Activated CD4-positive, alpha-beta T cell treated with anti-CD3 and anti-CD28 coated beads, Interleukin-2, amount 10 ng/mL, durations not matched to agents 7 days and 5 days (primary cell): ENCODE measurements around the gene HOXC4. TPM values are rescaled to one million over a fixed set of nuclear protein-coding genes. Genes with fewer than 3 reads are reported as not detected.

ENCODE experiments used
- CTCF ChIA-PET: fragments of 350-600 bp; sonication (Branson Sonifier 250); formaldehyde crosslinking; loops from one replicate; lab custom pipeline; 2021; ENCODE audit warnings: antibody characterized with exemption; lab: Charles Lee
- POLR2A ChIA-PET: fragments of 350-600 bp; sonication (Branson Sonifier 250); formaldehyde crosslinking; loops from one replicate; lab custom pipeline; 2021; ENCODE audit warnings: antibody characterized with exemption; lab: Charles Lee
- DNase-seq: peaks from one replicate; pipeline ENCODE4 v3.0.0-alpha.2; 2020
- H3K27ac Mint-ChIP-seq: one replicate; pipeline ENCODE4 v1.8.0; 2021; ENCODE audit warnings: mild to moderate bottlenecking, moderate library complexity, mixed read lengths
- H3K27me3 Mint-ChIP-seq: one replicate; pipeline ENCODE4 v1.8.0; 2021; ENCODE audit warnings: mixed read lengths
- H3K36me3 Mint-ChIP-seq: one replicate; pipeline ENCODE4 v1.8.0; 2021; ENCODE audit warnings: low read depth, mixed read lengths
- H3K4me1 Mint-ChIP-seq: one replicate; pipeline ENCODE4 v1.8.0; 2021; ENCODE audit warnings: mixed read lengths
- H3K4me3 Mint-ChIP-seq: one replicate; pipeline ENCODE4 v1.8.0; 2021; ENCODE audit warnings: mild to moderate bottlenecking, moderate library complexity, mixed read lengths
- H3K9me3 Mint-ChIP-seq: one replicate; pipeline ENCODE4 v1.8.0; 2021; ENCODE audit warnings: mixed read lengths
- total RNA-seq, 2 experiments: library from RNA; stranded (reverse); gene quantifications; one replicate each; pipeline ENCODE4 v1.2.3, GENCODE V29; 2021

Gene HOXC4
- total RNA-seq, 2 experiments from 2014 or later = not detected

DNA sequence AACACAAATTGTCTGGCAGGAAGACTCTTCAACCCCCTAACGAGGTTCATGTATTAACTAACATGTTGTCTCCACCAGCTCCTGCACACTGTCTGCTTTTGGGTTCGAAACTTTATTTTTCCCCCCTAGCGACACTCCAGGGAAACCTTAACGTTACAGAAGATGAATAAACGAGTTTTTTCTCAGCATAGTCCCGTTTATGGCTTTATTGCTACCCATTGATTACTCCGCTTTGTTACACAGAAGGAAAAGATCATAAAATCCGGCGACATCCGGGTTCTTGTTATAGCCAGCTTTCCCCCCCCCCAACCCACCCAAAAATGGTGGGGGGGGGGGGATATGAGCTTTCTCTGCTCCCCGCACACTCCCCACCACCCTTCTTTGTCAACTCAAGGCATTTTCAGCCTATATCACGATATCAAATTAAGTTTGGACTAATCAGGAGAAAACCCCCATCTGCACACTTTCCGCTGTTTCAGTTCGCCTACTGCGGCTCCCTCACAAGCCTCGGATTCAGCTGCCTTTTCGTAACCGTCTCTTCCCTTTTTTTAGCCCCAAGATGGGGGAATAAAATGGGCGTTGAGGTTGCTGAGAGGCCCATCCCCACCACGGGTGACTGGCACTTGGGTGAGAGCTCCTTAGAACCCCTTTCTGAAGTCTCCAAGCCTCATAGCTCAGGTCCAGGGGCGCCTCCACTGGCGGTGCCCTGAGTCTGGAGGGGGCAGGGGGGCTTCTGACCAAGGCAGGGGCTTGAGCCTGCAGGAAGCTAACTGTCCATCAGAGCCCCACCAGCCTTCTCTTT lies 26.8 kb upstream of the HOXC4 start:
- H3K27ac Mint-ChIP-seq = no peak overlapping the region
- H3K9me3 Mint-ChIP-seq = no peaks in the 10 kb centered on the region
- peaks cover 20% of the 10 kb centered on the region for H3K4me1 Mint-ChIP-seq
- no peak for DNase-seq
- POLR2A ChIA-PET = no interaction called here
- peaks cover 87% of the 10 kb centered on the region for H3K27me3 Mint-ChIP-seq
- CTCF ChIA-PET = interaction anchor here (0.6 to 2.3 kb wide), 7 partner anchors 9 to 181 kb away, joined by 3 to 8 read pairs (median 3); no protein-coding TSS in a partner anchor
- H3K4me3 Mint-ChIP-seq = no peak overlapping the region
- H3K36me3 Mint-ChIP-seq = no peaks in the 10 kb centered on the region

- ChIA-PET POLR2A (no interaction called here), CTCF (interaction anchor here (1.1 to 2.3 kb wide), 4 partner anchors 11 to 174 kb away, joined by 3 to 8 read pairs (median 3); no protein-coding TSS in a partner anchor)
- Mint-ChIP-seq H3K4me3 (no peak overlapping the region), H3K4me1 (peaks cover 20% of the 10 kb centered on the region), H3K36me3 (no peaks in the 10 kb centered on the region), H3K9me3 (no peaks in the 10 kb centered on the region), H3K27me3 (peaks cover 87% of the 10 kb centered on the region), H3K27ac (no peak overlapping the region)
- no peak for DNase-seq
Observed at GRCh38 chr12:54027442-54027786, 26.2 kb upstream of the HOXC4 start.

DNA sequence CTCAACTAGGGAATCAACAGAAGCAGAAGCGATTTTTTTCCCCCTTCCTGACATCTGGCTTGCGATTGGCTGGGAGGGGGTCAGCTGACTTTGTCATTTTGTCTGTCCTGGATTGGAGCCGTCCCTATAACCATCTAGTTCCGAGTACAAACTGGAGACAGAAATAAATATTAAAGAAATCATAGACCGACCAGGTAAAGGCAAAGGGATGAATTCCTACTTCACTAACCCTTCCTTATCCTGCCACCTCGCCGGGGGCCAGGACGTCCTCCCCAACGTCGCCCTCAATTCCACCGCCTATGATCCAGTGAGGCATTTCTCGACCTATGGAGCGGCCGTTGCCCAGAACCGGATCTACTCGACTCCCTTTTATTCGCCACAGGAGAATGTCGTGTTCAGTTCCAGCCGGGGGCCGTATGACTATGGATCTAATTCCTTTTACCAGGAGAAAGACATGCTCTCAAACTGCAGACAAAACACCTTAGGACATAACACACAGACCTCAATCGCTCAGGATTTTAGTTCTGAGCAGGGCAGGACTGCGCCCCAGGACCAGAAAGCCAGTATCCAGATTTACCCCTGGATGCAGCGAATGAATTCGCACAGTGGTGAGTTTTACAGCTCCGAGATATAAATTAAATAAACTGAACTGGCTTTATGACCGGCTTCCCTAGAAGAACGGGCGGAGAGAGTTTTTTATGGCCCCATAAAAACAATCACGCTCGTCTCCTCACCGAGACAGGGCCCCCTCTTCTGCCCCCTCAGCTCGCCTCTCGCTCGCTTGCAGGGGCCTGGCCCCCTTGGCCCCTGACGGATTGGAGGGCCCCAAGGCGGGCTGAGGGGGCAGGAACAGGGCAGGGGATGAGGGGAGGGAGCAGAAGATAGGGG lies 25.1 kb upstream of the HOXC4 start, which contains the start of gene HOXC6:
TSS of gene HOXC6 (plus strand) at position 127 of the 888 bp plus-strand sequence. CDS start at position 209, 82 bp downstream.
- H3K9me3 Mint-ChIP-seq = no peaks in the 10 kb centered on the region
- no peaks in the 10 kb centered on the region for H3K36me3 Mint-ChIP-seq
- no peak for DNase-seq
- peaks cover 27% of the 10 kb centered on the region for H3K4me1 Mint-ChIP-seq
- ChIA-PET CTCF (interaction anchor here (1.1 to 2.3 kb wide), 5 partner anchors 16 to 172 kb away, joined by 3 to 8 read pairs (median 4); partner anchors contain the start of gene SMUG1), POLR2A (no interaction called here)
- peaks cover 87% of the 10 kb centered on the region for H3K27me3 Mint-ChIP-seq
- H3K27ac Mint-ChIP-seq = no peak within 1 kb of the TSS
- no peak within 1 kb of the TSS for H3K4me3 Mint-ChIP-seq

- no peaks in the 10 kb centered on the region for H3K9me3 Mint-ChIP-seq
- no peak overlapping the region for H3K27ac Mint-ChIP-seq
- no peak for DNase-seq
- H3K27me3 Mint-ChIP-seq = peaks cover 84% of the 10 kb centered on the region
- CTCF ChIA-PET = interaction anchor here (1.1 to 3.2 kb wide), 6 partner anchors 15 to 177 kb away, joined by 3 to 16 read pairs (median 4); partner anchors contain the start of gene SMUG1
- POLR2A ChIA-PET = no interaction called here
- H3K36me3 Mint-ChIP-seq = no peaks in the 10 kb centered on the region
- peaks cover 32% of the 10 kb centered on the region for H3K4me1 Mint-ChIP-seq
- H3K4me3 Mint-ChIP-seq = no peak overlapping the region
Observed at GRCh38 chr12:54029529-54030441, 23.9 kb upstream of the HOXC4 start.

GRCh38 chr12:54030442-54030801 lies 23.2 kb upstream of the HOXC4 start:
- CTCF ChIA-PET = interaction anchor here (1.0 to 3.2 kb wide), 6 partner anchors 24 to 186 kb away, joined by 3 to 29 read pairs (median 20); partner anchors contain the start of gene HOXC4
- Mint-ChIP-seq H3K36me3 (no peaks in the 10 kb centered on the region), H3K4me3 (no peak overlapping the region), H3K27ac (no peak overlapping the region), H3K9me3 (no peaks in the 10 kb centered on the region), H3K27me3 (peaks cover 85% of the 10 kb centered on the region), H3K4me1 (peaks cover 35% of the 10 kb centered on the region)
- no peak for DNase-seq
- POLR2A ChIA-PET = no interaction called here

- H3K4me1 Mint-ChIP-seq = peaks cover 32% of the 10 kb centered on the region
- DNase-seq = no peak
- no peaks in the 10 kb centered on the region for H3K36me3 Mint-ChIP-seq
- peaks cover 85% of the 10 kb centered on the region for H3K27me3 Mint-ChIP-seq
- H3K27ac Mint-ChIP-seq = no peak overlapping the region
- POLR2A ChIA-PET = interaction anchor here (0.7 kb wide), 1 partner anchor 164 kb away, joined by 3 read pairs; no protein-coding TSS in a partner anchor
- H3K9me3 Mint-ChIP-seq = no peaks in the 10 kb centered on the region
- CTCF ChIA-PET = interaction anchor here (0.6 to 3.2 kb wide), 8 partner anchors 23 to 232 kb away, joined by 3 to 29 read pairs (median 10); partner anchors contain the start of gene HOXC4
- no peak overlapping the region for H3K4me3 Mint-ChIP-seq
Observed at GRCh38 chr12:54030889-54031471, 22.7 kb upstream of the HOXC4 start.

GRCh38 chr12:54031480-54031879 lies 22.2 kb upstream of the HOXC4 start:
- peaks cover 86% of the 10 kb centered on the region for H3K27me3 Mint-ChIP-seq
- H3K4me3 Mint-ChIP-seq = no peak overlapping the region
- no peaks in the 10 kb centered on the region for H3K9me3 Mint-ChIP-seq
- H3K27ac Mint-ChIP-seq = no peak overlapping the region
- ChIA-PET CTCF (interaction anchor here (0.6 to 3.2 kb wide), 17 partner anchors 8 to 232 kb away, joined by 3 to 29 read pairs (median 4); partner anchors contain the start of gene HOXC4), POLR2A (interaction anchor here (0.7 to 1.4 kb wide), 2 partner anchors 160 to 163 kb away, joined by 3 to 7 read pairs; no protein-coding TSS in a partner anchor)
- H3K4me1 Mint-ChIP-seq = peaks cover 32% of the 10 kb centered on the region
- DNase-seq = no peak
- H3K36me3 Mint-ChIP-seq = no peaks in the 10 kb centered on the region

DNA sequence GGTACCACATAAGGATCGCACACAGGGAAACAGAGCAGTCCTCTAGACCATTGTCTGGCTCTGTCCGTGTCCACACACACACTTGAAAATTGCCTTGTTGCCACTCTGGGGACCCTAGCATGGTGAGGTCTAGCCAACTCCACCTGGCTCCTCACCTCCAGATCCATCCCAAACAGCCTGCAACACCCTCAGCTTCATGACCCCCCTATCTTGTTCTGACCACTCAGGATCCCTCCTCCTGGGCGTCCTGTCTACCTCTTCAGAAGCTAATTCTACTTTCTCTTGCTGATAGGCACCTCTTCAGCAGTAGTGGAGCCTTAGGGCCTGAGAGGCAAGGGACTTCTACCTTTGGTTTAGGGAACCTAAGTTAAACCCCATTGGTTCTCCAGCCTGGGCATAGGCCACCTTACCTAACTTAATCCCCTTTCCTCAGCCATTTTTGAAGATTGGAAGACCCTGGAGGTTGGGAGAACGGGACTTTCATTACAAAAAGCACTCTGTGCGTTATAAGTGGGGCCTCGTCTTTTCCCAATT lies 21.5 kb upstream of the HOXC4 start:
- peak overlapping the region; percentile 28 for H3K27ac Mint-ChIP-seq
- H3K4me3 Mint-ChIP-seq = no peak overlapping the region
- POLR2A ChIA-PET = interaction anchor here (1.4 kb wide), 1 partner anchor 159 kb away, joined by 7 read pairs; no protein-coding TSS in a partner anchor
- H3K9me3 Mint-ChIP-seq = no peaks in the 10 kb centered on the region
- peaks cover 86% of the 10 kb centered on the region for H3K27me3 Mint-ChIP-seq
- DNase-seq = no peak
- CTCF ChIA-PET = interaction anchor here (0.6 to 3.2 kb wide), 36 partner anchors 8 to 530 kb away, joined by 3 to 29 read pairs (median 5); partner anchors contain the start of genes HOXC12, HOXC4, HOXC8 and SMUG1
- H3K4me1 Mint-ChIP-seq = peaks cover 27% of the 10 kb centered on the region
- H3K36me3 Mint-ChIP-seq = no peaks in the 10 kb centered on the region

DNA sequence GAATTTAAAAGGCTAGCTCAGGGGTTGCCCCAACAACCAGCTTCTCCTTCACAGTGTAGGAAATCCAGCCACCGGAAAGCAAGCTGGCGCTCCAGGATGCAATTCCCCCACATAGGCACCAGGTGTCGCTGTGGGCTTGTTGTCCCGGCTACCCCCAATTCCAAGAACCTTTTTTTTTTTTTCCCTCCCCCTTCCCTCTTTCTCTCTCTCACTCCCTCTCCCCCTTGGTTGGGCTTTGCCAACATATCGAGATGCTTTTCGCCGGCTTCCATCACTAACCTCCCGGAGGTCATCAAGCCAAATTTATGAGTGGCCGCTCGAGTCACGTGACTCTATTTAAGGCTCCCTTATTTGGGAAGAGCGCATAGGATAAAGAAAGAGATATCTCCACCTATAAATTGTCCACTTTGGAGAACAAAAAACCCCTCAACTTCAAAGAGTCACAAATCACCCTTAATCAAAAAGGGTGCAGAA lies 21.0 kb upstream of the HOXC4 start, which contains the start of gene HOXC5:
TSS of gene HOXC5 (plus strand) at position 424 of the 474 bp plus-strand sequence. CDS start 73 bp downstream, outside the sequence.
- Mint-ChIP-seq H3K27me3 (peaks cover 86% of the 10 kb centered on the region), H3K9me3 (no peaks in the 10 kb centered on the region), H3K4me3 (peak within 1 kb of the TSS; percentile 32), H3K27ac (peak within 1 kb of the TSS; percentile 28), H3K36me3 (no peaks in the 10 kb centered on the region), H3K4me1 (peaks cover 27% of the 10 kb centered on the region)
- peak; percentile 67 for DNase-seq
- ChIA-PET POLR2A (interaction anchor here (1.4 kb wide), 1 partner anchor 159 kb away, joined by 7 read pairs; no protein-coding TSS in a partner anchor), CTCF (interaction anchor here (0.6 to 3.2 kb wide), 40 partner anchors 8 to 530 kb away, joined by 3 to 29 read pairs (median 4); partner anchors contain the start of genes HOXC10, HOXC12, HOXC4 and HOXC8)

GRCh38 chr12:54033106-54033979 lies 20.3 kb upstream of the HOXC4 start:
- H3K4me3 Mint-ChIP-seq = peak overlapping the region; percentile 32
- peaks cover 85% of the 10 kb centered on the region for H3K27me3 Mint-ChIP-seq
- peaks cover 25% of the 10 kb centered on the region for H3K4me1 Mint-ChIP-seq
- no peaks in the 10 kb centered on the region for H3K36me3 Mint-ChIP-seq
- no peak overlapping the region for H3K27ac Mint-ChIP-seq
- H3K9me3 Mint-ChIP-seq = no peaks in the 10 kb centered on the region
- ChIA-PET POLR2A (interaction anchor here (1.4 kb wide), 1 partner anchor 158 kb away, joined by 7 read pairs; no protein-coding TSS in a partner anchor), CTCF (interaction anchor here (0.6 to 3.2 kb wide), 28 partner anchors 8 to 416 kb away, joined by 3 to 29 read pairs (median 5); partner anchors contain the start of genes HOXC10, HOXC12, HOXC4 and HOXC8)
- no peak for DNase-seq
